Measurements from ENCODE around the gene BLVRB. TPM values are rescaled to one million over a fixed set of nuclear protein-coding genes. Genes with fewer than 3 reads are reported as not detected.

Gene BLVRB
- total RNA-seq, 1 experiment from 2014 or later, result 113 TPM

- ATAC-seq (no peak; the same call in 1 of the 2 replicates), DNase-seq (ENCODE audit: low read depth, low spot score) (no peak)
- Histone ChIP-seq H3K4me1 (ENCODE audit: control insufficient read depth in 1 of 2, insufficient read depth in 2 of 2, low read length in 2 of 2) (0 out of 4 replicates have a peak, but pooled peaks cover 0 to 1% of the 10 kb centered on the region in 2 experiments), H3K79me2 (ENCODE audit: insufficient read depth, low read length) (no peaks in the 10 kb centered on the region), H3K4me2 (ENCODE audit: low read length) (no peak overlapping the region), H4K20me1 (ENCODE audit: insufficient read depth) (no peaks in the 10 kb centered on the region), H3K9ac (ENCODE audit: low read length) (no peak overlapping the region), H3K4me3 (replicated peaks in 1 of 2; ENCODE audit: low read depth in 1 of 2, low read length in 2 of 2) (no peak overlapping the region), H2AFZ (ENCODE audit: low read depth, low read length, poor library complexity, severe bottlenecking) (no peak overlapping the region), H3K36me3 (ENCODE audit: control insufficient read depth in 1 of 2, insufficient read depth in 2 of 2, low read length in 2 of 2) (no peaks in the 10 kb centered on the region), H3K27me3 (ENCODE audit: insufficient read depth, low read length) (no peaks in the 10 kb centered on the region), H3K27ac (ENCODE audit: low read depth, low read length) (no peak overlapping the region), H3K9me2 (ENCODE audit: insufficient read depth) (no peaks in the 10 kb centered on the region), H3K9me3 (ENCODE audit: control insufficient read depth in 1 of 2, insufficient read depth in 1 of 2, low read depth in 1 of 2, low read length in 2 of 2) (no peaks in the 10 kb centered on the region)
- ChIA-PET RAD21 (ENCODE audit: low non-redundant PET in 1 of 2, low total read pairs in 2 of 2, uncharacterized antibody in 2 of 2, unreplicated experiment in 2 of 2) (no interaction called here), POLR2A (no interaction called here), CTCF (no interaction called here)
- BruUV-seq (replicated peaks), result no TSS peak
- TF ChIP-seq CEBPB (IDR thresholded peaks at IDR 0.05; ENCODE audit: low read depth), result no peak
- intact Hi-C loops (cut with micrococcal nuclease), result no loop called here
Observed at GRCh38 chr19:40507892-40508291, 42.3 kb upstream of the BLVRB start.

DNA sequence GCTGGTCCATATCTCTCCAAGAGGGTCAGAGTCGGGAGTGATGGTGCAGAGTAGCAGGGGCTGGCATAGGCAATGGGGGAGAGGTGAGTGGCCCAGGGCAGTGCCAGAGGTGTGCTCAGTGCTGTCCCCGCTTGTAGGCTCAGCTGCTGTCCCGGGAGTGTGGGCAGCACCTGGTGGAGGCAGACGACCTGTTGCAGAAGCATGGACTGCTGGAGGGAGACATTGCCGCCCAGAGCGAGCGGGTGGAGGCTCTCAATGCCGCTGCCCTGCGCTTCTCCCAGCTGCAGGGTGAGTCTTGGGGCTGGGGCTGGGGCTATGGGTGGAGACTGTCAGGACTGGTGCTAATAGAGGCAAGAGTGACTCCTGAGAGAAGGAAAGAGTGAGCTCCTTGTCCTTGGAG is 40.6 kb upstream of the BLVRB start:
- RAD21 ChIA-PET (ENCODE audit: low non-redundant PET in 1 of 2, low total read pairs in 2 of 2, uncharacterized antibody in 2 of 2, unreplicated experiment in 2 of 2), result no interaction called here
- 0 out of 4 replicates have a peak, but pooled peaks cover 0 to 7% of the 10 kb centered on the region in 2 experiments for H3K4me1 ChIP-seq (ENCODE audit: control insufficient read depth in 1 of 2, insufficient read depth in 2 of 2, low read length in 2 of 2)
- no peak overlapping the region for H3K27ac ChIP-seq (ENCODE audit: low read depth, low read length)
- no TSS peak for BruUV-seq (replicated peaks)
- TF ChIP-seq REST (IDR thresholded peaks at IDR 0.05; ENCODE audit: low read depth), result no peak
- no peak for TF ChIP-seq EZH2phosphoT487 (IDR thresholded peaks at IDR 0.05; ENCODE audit: borderline replicate concordance)
- TF ChIP-seq EGR1 (IDR thresholded peaks at IDR 0.05; ENCODE audit: low read depth), result no peak
- TF ChIP-seq TCF7L2 (IDR thresholded peaks at IDR 0.05; ENCODE audit: borderline replicate concordance, extremely low read depth, insufficient read depth, insufficient read length), result no peak
- TF ChIP-seq ZBTB33 (IDR thresholded peaks at IDR 0.05; ENCODE audit: extremely low read depth, insufficient replicate concordance, low read length), result no peak
- no peak for TF ChIP-seq POLR2AphosphoS5 (IDR thresholded peaks at IDR 0.05; ENCODE audit: low read depth, low read length)
- TF ChIP-seq, protein P1, sequence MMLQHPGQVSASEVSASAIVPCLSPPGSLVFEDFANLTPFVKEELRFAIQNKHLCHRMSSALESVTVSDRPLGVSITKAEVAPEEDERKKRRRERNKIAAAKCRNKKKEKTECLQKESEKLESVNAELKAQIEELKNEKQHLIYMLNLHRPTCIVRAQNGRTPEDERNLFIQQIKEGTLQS (IDR thresholded peaks at IDR 0.05), result no peak
- H3K36me3 ChIP-seq (ENCODE audit: control insufficient read depth in 1 of 2, insufficient read depth in 2 of 2, low read length in 2 of 2), result no peaks in the 10 kb centered on the region
- H4K20me1 ChIP-seq (ENCODE audit: insufficient read depth), result no peaks in the 10 kb centered on the region
- H3K79me2 ChIP-seq (ENCODE audit: insufficient read depth, low read length), result no peaks in the 10 kb centered on the region
- H3K9me3 ChIP-seq (ENCODE audit: control insufficient read depth in 1 of 2, insufficient read depth in 1 of 2, low read depth in 1 of 2, low read length in 2 of 2), result no peaks in the 10 kb centered on the region
- POLR2A ChIA-PET, result no interaction called here
- ATAC-seq (no peak), DNase-seq (ENCODE audit: low read depth, low spot score) (no peak)
- intact Hi-C loops (cut with micrococcal nuclease), result no loop called here
- no peak overlapping the region for H3K9ac ChIP-seq (ENCODE audit: low read length)
- no peak overlapping the region for H3K4me2 ChIP-seq (ENCODE audit: low read length)
- H3K4me3 ChIP-seq (replicated peaks in 1 of 2; ENCODE audit: low read depth in 1 of 2, low read length in 2 of 2), result no peak overlapping the region
- H3K9me2 ChIP-seq (ENCODE audit: insufficient read depth), result no peaks in the 10 kb centered on the region
- no peak overlapping the region for H2AFZ ChIP-seq (ENCODE audit: low read depth, low read length, poor library complexity, severe bottlenecking)
- CTCF ChIA-PET, result no interaction called here
- H3K27me3 ChIP-seq (ENCODE audit: insufficient read depth, low read length), result no peaks in the 10 kb centered on the region
